Thoracic aorta (tissue), 2 donors: ENCODE measurements around the gene ZDHHC6. TPM values are rescaled to one million over a fixed set of nuclear protein-coding genes. Genes with fewer than 3 reads are reported as not detected.

Source experiments
- ATAC-seq: fragments of 150-250 bp; one replicate; pipeline ENCODE4 v1.8.0; 2017; ENCODE audit warnings: low read depth; ENCODE audit not compliant: insufficient number of reproducible peaks, low FRiP score
- DNase-seq: peaks from one replicate; pipeline ENCODE4 v3.0.0-alpha.2; 2020; ENCODE audit warnings: low spot score
- H3K27ac ChIP-seq, 2 donors: fragments of 200-600 bp; sonication (generic); 1 replicate in 1 of 2; 2 replicates in 1 of 2; pipeline ENCODE4 v1.5.1; 2016; ENCODE audit warnings: mild to moderate bottlenecking in 2 of 2, moderate library complexity in 2 of 2
- H3K27me3 ChIP-seq: fragments of 200-600 bp; sonication (generic); replicated peaks from 2 replicates; pipeline ENCODE4 v1.6.0; 2016; ENCODE audit warnings: mild to moderate bottlenecking; ENCODE audit not compliant: insufficient read depth
- H3K36me3 ChIP-seq: fragments of 200-600 bp; sonication (generic); one replicate; pipeline ENCODE4 v1.5.1; 2016
- H3K4me1 ChIP-seq, 2 donors: fragments of 200-600 bp; sonication (generic); 1 replicate in 1 of 2; 2 replicates in 1 of 2; pipeline versions ENCODE4 v1.5.1 to v1.6.0; 2016; ENCODE audit warnings: low read depth in 2 of 2, mild to moderate bottlenecking in 1 of 2; ENCODE audit not compliant: control insufficient read depth in 1 of 2
- H3K4me3 ChIP-seq: fragments of 200-600 bp; sonication (generic); 2 replicates; pipeline ENCODE4 v1.5.1; 2016; ENCODE audit warnings: mild to moderate bottlenecking
- H3K9me3 ChIP-seq: fragments of 200-600 bp; sonication (generic); 2 replicates; pipeline ENCODE4 v1.5.1; 2016
- total RNA-seq, 2 donors: library from RNA; depleted of rRNA; stranded (reverse); fragments of >200 nt; gene quantifications; one replicate each; pipeline versions ENCODE4 v1.1.0 to v1.2.3, GENCODE V29; 2016
- TF ChIP-seq, protein P1 (sequence below): fragments of 200-600 bp; sonication (generic); IDR thresholded peaks from one replicate; pipeline ENCODE4 v1.5.1; 2019; ENCODE audit warnings: antibody characterized with exemption

Gene ZDHHC6
- total RNA-seq, 2 donors from 2014 or later, result 23.6 to 25.9 TPM

DNA sequence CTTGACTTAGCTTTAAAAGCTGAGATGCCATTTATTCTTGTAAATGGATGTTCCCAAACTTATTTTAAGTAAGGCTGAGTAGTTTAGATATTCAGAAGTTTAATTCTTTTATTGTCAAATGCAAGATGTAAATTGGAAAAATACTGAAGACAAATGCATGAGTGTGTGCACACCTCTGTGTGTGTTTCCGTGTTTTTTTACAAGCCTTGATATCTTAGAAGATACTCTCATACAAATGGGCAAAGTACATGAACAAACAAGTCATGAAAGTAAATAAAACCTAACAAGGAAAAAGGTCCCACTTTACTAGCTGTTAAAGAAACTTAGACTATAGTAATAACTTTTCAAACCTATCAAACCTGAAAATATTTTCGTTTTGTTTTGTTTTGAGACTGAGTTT lies 43.8 kb downstream of the ZDHHC6 start:
- no peak overlapping the region for H3K27ac ChIP-seq
- no peaks in the 10 kb centered on the region for H3K9me3 ChIP-seq
- H3K4me3 ChIP-seq, result no peak overlapping the region
- no peaks in the 10 kb centered on the region for H3K36me3 ChIP-seq
- H3K4me1 ChIP-seq, result no peaks in the 10 kb centered on the region
- no peaks in the 10 kb centered on the region for H3K27me3 ChIP-seq
- DNase-seq, result no peak
- no peak for ATAC-seq
- TF ChIP-seq, protein P1, sequence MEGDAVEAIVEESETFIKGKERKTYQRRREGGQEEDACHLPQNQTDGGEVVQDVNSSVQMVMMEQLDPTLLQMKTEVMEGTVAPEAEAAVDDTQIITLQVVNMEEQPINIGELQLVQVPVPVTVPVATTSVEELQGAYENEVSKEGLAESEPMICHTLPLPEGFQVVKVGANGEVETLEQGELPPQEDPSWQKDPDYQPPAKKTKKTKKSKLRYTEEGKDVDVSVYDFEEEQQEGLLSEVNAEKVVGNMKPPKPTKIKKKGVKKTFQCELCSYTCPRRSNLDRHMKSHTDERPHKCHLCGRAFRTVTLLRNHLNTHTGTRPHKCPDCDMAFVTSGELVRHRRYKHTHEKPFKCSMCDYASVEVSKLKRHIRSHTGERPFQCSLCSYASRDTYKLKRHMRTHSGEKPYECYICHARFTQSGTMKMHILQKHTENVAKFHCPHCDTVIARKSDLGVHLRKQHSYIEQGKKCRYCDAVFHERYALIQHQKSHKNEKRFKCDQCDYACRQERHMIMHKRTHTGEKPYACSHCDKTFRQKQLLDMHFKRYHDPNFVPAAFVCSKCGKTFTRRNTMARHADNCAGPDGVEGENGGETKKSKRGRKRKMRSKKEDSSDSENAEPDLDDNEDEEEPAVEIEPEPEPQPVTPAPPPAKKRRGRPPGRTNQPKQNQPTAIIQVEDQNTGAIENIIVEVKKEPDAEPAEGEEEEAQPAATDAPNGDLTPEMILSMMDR, result no peak

DNA sequence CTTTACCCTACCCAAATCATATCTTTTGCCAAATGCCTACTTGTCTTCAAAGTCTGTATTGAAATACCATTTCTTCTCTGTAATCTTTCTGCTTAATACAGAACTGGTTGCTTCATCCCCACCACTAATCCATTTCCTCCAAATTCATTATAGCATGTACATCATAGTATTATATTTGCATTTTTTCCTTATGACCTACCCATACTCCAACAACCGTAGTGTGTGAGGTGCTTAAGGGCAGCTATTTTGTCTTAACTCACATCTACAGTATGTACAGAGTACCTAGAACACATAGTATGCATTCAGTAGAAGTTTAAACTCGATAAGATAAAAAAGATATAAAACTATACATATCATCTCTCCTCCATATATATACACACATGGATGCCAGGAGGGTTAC lies 49.1 kb downstream of the ZDHHC6 start:
- Histone ChIP-seq H3K9me3 (no peaks in the 10 kb centered on the region), H3K27ac (no peak overlapping the region), H3K4me1 (no peaks in the 10 kb centered on the region), H3K27me3 (no peaks in the 10 kb centered on the region), H3K4me3 (no peak overlapping the region), H3K36me3 (no peaks in the 10 kb centered on the region)
- TF ChIP-seq, protein P1, result no peak
- DNase-seq (no peak), ATAC-seq (no peak)

DNA sequence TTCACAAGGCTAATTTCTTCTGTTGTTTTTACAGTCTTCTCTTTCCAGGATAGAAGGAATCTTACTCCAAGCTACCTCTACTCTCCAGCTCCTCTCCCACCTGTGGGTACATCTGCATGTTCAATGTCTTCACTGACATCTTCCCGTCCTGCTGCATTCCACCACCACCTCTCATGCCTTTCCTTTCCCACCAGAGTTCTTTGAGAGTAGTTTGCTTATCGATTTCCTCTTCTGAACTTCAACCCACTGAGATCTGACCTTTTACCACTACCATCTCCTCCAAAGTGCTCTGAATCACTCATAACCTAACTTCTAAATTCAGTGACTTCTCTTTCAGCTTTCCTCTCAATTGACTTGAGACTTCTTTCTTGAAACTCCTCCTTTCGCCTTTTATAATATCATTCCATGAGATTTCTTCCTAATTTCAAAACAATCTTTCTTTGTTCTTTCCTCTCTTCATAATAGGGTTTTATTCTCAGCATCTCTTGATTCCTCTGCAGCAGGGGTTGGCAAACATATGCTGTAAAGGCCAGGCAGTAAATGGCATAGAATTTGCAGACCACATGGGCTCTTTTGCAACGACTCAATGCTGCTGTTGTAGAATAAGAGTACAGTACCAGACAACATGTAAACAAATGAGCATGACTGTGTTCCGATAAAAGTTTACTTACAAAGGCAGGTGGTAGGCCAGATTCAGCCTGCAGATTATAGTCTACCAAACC lies 50.7 kb downstream of the ZDHHC6 start:
- DNase-seq (no peak), ATAC-seq (no peak)
- Histone ChIP-seq H3K4me3 (no peak overlapping the region), H3K36me3 (no peaks in the 10 kb centered on the region), H3K27me3 (no peaks in the 10 kb centered on the region), H3K9me3 (no peaks in the 10 kb centered on the region), H3K4me1 (no peaks in the 10 kb centered on the region), H3K27ac (no peak overlapping the region)
- TF ChIP-seq, protein P1, result no peak

GRCh38 chr10:112394475-112394875 lies 52.2 kb downstream of the ZDHHC6 start:
- H3K9me3 ChIP-seq, result no peaks in the 10 kb centered on the region
- H3K27me3 ChIP-seq, result no peaks in the 10 kb centered on the region
- TF ChIP-seq, protein P1, result no peak
- H3K27ac ChIP-seq, result no peak overlapping the region
- no peak for DNase-seq
- ATAC-seq, result no peak
- no peaks in the 10 kb centered on the region for H3K36me3 ChIP-seq
- no peaks in the 10 kb centered on the region for H3K4me1 ChIP-seq
- H3K4me3 ChIP-seq, result no peak overlapping the region

GRCh38 chr10:112393827-112394226 lies 52.9 kb downstream of the ZDHHC6 start:
- DNase-seq (no peak), ATAC-seq (no peak)
- no peaks in the 10 kb centered on the region for H3K4me1 ChIP-seq
- H3K27me3 ChIP-seq, result no peaks in the 10 kb centered on the region
- H3K4me3 ChIP-seq, result no peak overlapping the region
- H3K36me3 ChIP-seq, result no peaks in the 10 kb centered on the region
- no peaks in the 10 kb centered on the region for H3K9me3 ChIP-seq
- TF ChIP-seq, protein P1, result no peak
- H3K27ac ChIP-seq, result no peak overlapping the region
